GM18907 (cell line): ENCODE measurements around the gene INPP4B.

Source experiments
- ATAC-seq: cut with Tn5 transposase; IDR thresholded peaks from one replicate; pipeline ENCODE4 v1.9.1; 2021; ENCODE audit warnings: mild to moderate bottlenecking, moderate library complexity; ENCODE audit not compliant: unreplicated experiment

INPP4B gene

DNA sequence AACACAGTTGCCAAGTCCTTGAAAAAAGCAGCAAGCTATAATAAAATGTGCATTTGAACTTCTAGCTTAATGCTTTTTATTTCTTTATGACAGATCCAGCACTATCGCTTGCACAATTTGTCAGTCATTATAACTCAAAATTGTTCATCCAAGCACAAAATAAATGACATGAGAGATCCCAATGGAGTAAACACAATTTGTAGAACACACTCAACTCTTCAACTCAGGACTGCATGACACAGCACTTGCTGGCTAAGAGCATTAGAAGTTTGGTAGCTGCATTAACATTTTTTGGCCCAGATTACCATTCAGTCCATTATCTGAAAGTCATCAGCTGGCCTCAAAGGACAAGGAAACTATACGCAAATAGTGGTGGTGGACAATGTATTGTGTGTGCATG lies 530.1 kb downstream of the INPP4B start:
- ATAC-seq, result no peak

DNA sequence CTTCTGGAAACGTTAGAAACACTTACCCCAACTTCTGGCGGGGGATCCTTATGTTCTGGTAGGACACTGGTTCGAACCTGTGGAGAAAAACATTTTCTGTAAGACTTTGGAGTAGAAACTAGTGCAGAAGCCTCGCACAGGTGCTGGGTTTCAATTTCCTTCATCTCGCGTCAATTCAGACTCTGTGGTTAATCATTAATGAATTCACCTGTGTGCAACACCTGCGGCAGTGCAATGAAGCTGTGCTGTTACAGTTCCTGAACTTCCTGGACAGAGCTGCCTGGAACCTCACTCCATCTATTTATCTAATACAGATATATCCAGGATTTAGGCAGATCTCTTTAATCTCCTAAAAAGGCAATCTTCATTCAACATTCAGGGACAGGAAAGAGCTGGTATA lies 531.4 kb downstream of the INPP4B start:
- no peak for ATAC-seq

DNA sequence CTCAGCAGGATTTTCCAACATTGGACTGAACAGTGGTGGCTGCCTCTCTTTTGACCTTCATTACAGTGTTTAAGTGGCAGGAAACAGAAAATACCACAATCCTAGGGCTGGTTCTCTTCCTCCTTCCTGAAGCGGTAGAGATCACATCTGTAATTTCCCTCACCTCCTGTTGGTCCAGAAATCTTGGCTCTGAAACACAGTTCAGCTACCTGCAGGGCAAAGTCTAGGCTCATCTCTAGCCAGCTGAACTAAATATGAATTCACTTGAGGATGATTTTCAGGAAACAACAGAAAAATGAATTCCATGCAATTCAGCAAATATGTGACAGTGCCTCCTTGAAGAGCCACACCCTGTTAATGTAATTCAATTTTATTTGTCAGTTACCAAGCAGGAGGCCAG lies 531.9 kb downstream of the INPP4B start:
- no peak for ATAC-seq

DNA sequence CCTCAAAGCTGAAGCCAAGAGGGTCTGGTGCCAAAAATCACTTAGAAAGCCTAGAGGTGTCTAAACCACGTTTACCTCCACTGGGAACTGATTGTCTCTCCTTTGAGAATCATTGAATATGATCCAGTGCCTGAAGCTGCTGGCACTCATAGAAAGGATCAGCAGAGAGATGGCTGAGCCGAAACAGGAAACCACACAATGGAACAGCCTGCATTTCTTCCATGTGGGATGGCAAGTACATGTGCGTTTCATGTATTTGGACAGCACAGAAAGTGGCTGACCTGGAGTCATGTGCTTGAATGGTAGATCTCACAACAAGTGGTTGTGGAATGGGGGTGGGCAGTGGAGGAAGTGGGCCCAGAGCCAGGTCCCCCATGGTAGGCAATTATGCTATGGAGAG lies 533.7 kb downstream of the INPP4B start:
- no peak for ATAC-seq

DNA sequence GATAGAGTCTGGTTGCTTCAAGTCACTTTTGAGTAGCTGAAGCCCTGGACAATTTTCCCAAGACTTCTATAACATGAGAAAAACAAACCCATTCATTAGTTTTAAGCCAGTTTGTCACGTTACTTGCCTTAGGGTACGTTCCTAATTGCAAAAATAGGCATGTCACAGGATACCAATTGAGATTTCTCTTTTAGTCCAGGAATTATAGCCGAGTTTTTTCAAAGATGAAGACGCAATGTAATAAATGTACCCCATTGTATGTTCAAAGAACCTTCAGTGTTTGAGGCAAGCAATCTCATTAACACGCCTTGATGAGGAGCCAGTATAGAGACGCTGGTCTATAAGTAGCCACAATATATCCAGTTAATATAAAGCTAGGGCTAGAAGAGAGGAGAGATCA lies 534.2 kb downstream of the INPP4B start:
- ATAC-seq, result no peak

DNA sequence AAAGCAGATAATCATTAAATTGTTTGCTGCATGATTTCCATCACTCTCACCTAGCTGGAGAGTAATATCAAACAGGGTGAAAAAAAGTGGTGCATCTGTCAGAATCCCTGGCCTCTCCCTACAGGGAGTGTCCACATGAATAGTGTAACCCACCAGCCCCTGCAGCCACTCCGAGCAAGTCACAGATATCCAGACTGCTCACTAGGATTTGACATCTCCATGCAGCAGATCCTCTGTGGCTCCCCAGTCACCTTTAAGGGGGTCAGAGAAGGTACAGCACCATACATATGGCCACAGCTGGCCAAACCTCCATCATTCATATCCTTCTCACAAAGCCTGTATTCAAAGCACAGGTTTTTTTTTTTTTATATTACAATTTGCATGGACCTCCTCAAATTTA lies 536.3 kb downstream of the INPP4B start:
- ATAC-seq, result no peak

DNA sequence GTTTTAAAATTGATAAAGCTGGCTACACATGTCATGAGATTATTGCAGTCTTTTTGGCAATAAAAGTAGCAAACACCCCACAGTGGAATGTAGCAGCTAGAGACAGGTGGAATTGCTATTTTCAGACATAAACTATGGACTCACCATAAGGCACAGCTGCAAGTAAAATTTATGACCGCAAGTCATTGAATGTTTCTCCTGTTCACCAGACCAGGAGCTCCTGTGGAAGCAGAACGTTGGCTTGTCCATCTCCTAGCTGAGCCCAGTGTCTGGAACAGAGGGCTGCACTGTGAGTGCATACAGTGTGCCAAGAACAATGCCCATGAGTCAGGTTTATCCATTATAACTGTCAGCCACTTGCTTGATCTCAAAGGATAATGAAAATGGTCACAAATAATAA lies 538.2 kb downstream of the INPP4B start:
- ATAC-seq, result no peak

DNA sequence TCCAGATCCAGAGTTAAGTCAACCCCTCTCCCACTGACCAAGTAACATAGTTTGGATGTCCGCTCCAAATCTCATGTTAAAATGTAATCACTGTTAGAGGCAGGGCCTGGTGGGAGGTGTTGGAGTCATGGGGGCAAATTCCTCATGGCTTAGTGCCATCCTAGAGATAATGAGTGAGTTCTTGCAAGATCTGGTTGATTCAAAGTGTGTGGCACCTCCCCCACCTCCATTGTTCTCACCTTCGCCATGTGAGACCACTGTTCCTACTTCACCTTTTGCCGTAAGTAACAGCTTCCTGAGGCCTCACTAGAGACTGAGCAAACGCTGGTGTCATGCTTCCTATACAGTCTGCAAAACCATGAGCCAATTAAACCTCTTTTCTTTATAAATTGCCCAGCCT lies 548.8 kb downstream of the INPP4B start:
- no peak for ATAC-seq

DNA sequence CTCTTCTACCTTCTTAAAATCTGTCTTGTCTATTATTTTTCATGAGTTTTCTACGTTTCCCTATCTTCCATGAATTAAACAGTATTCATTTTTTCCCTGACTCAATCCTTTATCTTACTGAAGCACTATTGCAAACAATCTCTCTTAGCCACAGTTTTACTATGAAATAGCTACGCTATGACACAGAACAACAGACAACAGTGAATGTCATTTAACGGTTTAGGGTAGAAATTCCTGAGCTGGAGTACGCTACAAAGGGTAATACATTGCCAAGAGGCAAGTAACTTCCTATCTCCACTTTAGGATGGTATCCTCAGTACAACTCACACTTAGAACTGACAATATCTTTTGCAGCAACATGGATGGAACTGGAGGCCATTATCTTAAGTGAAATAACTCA lies 552.6 kb downstream of the INPP4B start:
- ATAC-seq, result no peak

DNA sequence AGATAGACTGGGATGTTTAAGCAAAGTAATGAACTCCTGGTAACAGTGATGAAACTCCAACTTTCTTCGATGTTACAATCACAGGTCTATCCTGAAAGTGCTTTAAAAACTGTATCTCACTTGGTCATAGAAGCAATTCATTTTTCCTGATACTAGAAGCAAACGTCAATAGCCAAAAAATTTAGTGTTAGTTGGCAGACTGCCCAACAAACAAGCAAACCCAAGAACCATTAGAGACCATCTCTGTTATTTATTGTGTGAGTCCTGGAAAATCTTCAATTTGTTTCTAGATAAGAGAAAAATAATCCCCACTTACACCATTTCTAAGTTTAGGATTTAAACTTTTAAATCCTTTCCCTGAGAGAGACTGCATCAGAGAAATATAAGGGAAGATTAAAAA lies 553.9 kb downstream of the INPP4B start:
- ATAC-seq, result no peak

DNA sequence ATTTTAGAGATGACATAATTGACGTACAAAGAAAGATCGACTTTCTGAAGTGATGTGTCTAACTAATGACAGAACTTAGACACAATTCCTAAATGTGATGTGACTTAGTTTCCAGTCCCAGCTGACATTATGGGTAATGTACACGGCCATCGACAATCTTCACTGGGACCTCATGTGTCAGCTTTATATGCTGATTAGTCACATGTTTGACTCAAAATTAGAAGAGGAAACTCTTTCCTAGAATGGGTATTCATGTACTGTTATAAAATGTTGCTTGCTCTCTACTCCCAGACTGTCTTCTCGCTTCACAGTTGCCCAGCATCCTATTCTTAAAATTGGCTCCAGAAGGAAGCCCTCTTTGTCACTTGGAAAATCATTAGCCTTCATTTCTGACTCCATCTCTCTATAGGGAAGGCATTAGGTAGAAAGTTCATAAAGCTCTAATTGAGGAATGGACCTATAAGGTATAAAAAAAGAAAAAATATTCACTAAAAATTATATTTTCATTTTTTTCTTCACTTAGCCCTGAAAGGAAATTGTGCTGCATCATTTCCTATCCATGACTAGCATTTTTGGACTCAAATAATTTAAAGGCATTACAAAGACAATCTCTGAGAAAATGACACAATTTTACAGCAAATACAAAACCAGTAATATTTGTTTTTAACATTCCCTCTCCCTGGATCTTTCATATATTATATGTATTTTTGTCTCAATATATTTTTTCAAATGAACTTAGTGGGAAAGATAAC lies 554.6 kb downstream of the INPP4B start:
- ATAC-seq, result no peak

DNA sequence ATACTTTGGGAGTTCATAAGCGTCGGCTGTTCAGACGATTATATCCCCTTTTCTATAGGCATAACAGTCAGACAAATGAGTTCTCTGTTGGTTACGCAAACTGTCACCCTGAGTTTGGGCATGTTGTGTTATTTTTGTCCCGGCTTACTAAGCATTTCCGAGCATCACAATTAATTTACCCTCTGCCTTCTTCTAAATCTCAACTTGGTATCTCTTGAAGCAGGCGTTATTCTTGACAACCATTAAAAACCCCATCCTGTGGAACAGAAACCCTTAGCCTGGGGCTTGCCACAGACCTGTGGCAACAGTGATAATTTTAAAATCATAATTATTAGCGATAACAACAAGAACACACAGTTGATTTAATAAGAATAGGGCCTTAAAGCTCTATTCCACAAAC lies 558.7 kb downstream of the INPP4B start:
- ATAC-seq, result no peak

DNA sequence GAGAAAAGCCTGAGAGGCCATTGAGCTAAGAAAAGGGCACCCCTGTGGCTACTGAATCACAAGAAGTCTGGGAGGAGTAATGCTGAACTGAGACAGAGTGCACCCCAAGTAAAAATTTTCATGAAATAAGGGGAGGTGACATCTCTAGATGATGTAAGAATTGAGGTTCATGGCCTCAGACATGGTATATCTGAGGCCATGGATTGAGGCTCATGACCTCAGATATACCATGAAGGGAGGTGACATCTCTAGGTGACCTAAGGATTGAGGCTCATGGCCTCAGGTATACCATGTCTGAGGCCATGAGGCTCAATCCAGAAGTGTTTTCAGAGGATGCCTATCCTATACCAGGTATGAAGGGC lies 560.9 kb downstream of the INPP4B start:
- ATAC-seq, result no peak

DNA sequence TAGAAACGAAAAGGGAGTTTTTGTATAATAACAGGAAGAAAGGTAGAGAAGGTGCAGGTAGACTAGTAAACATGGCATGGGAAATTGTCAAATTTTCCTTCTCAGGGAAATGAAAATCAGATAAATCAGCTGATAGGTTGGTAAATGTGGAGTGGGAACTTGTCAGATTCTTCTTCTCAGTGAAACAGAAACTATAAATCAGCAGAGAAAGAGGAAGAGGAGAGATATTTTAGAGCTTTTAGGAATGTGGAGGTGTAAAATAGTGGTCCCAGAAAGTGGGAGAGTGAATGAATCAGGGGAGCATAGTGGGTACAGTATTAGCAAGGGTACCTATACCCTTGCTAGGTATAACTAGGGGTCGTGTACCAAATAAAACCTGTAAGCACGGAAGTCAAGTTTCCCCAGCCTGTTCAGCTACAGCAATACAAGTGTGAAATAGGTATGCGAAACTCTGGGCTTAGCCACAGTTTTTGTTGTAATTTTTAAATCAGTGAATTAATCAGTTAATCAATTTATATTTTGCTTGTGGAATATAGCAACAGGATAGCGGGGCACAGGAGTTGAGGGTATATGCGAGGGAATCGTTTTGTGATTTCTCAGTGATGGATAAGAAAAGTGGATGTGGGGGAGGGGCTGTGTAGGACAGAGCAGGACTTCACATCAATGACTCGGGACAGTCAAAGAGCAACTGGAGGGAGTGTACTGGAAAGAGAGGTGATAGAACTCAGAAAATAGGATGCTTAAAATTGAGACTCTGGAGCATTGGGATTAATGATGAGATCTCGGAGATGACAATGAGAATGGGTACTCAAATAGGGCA lies 561.5 kb downstream of the INPP4B start:
- no peak for ATAC-seq

DNA sequence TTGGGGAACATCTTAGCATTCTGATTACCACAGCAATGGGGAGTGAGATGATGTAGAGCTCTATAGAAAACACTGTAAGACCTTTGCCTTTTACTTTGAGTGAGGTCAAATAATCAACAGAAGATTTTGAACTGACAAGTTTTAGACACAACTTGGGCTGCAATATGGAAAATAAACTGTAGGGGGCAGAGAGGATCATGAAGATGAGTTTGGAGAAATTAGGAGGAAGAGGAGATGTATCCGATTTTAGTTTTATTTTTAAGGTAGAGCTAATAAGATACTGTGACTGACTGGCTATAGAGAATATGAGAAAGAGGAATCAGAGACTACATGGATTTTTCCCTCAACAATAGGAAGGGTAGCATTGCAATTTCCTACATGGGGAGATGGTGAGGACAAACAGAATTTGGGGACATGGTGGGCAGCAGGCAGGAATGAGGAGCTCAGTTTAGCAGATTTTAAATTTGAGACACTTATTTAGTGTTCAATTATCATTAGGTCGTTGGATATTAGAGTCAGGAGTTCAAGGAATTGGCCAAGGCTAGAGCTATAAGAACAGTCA lies 563.1 kb downstream of the INPP4B start:
- no peak for ATAC-seq

DNA sequence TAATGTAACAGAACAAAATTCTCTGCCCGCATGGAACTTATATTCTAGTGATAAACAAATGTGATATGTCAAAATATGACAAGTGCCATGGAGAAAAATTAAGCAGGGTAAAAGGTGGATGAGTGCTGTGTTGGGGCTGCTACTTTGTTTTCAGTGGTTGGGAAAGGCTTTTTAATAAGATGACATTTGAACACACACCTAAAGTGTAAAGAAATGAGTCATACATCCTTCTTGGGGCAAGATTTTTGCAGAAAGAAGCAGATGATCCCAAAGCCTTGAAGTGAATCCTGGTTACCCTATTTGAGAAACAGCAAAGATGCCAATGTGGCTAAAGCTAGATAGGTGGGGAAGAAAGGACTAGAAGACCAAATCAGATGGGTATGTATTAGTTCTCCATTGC lies 564.1 kb downstream of the INPP4B start:
- no peak for ATAC-seq

DNA sequence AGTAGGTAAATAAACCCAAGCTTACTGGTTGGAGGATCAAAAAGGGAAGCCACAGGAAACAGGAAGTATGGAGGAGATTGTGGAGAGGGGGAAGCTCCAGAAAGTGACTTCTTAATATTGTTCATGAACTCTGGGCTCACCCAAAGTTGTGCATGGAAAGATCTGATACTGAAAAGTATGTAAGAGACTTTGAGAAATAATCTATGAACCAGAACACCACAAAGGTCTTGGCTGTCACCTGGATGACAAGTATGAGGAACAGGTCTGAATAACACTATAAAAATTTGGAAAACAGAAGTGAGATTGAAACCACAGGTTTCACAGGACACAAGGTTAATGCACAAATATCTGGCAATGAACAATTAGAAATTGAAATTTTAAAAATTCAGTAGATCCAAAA lies 567.4 kb downstream of the INPP4B start:
- no peak for ATAC-seq

DNA sequence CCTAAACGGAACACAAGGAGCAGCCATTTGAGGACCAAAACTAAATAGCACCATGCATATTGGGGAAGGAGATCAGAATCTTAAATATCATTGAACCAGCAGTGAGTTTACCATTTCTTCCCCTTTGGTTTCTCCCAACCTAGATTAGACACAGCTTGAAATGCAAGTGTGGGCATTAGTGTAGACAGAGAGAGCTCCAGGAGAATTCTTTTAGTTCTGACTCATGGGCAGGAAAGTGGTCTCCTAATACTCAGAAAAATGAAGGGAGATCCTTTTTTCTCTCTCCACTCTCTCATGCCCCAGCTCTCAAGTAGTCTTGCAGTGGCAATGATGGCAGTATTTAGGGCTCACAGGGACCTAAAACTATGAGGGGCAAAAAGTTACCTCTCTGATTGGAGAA lies 567.9 kb downstream of the INPP4B start:
- no peak for ATAC-seq

DNA sequence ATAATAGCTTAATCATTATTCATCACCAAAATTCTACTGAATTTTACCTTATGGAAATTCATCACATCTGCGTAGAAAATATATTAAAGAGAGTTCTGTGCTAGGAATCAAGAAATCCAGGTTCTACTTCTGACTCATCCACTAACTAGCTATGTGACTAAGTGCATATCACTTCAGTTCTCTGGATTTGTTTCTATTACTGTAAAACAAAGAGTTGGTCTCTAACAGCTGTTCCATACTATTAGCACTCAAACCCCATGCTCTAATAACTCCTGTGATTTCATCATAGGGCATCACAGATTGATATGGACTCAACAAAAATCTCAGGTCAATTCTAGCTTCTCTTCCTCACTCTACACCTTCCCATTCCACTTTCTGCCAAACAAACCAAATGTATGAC lies 572.0 kb downstream of the INPP4B start:
- no peak for ATAC-seq

DNA sequence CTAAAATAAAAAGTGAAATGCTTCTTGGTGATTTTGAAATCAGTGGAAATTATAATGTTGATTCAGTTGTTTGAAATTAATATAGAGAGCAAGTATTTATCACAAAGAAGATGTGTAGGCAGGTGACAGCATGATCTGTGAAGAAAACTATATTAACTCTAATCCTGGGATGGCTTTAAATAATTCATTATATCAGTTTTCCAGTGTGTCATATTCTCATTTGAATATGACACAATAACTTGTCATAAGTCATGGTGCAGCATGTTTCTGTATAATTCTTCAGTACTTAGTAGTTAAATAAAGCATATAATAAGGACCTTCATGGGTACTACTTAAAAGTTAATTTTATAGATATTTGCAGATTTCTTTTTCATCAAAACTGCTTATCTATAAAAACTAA lies 573.6 kb downstream of the INPP4B start:
- ATAC-seq, result no peak

DNA sequence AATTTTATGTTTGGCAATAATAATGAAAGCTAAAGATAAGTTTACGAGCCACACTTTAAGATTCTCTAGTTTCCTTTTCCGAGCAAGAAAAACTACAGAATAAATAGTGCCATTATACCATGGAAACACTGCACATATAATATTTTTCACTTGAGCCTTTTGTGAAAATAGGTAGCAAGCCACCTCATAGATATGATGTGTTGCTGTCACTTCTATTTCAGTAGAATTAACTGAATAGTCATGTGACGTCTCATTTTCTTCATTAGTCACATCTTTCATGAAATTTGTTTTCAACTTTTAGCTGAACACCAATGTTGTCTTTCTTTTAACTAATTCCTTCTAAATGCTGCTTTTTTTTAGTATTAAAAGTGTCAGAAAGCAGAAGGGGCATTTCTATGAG lies 574.3 kb downstream of the INPP4B start:
- no peak for ATAC-seq

DNA sequence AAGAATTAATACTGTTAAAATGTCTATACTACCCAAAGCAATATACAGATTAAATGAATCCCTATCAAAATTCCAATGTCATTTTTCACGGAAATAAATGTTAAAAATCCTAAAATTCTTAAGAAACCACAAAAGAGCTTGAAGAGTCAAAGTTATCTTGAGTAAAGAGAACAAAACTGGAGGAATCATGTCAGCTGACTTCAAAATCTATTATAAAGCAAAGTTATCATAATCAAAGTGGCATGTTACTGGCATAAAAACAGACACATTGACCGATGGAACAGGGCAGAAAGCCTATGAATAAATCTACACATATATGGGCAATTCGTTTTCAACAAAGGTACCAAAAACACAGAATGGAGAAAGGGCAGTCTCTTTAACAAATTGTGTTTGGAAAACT lies 579.0 kb downstream of the INPP4B start:
- no peak for ATAC-seq
